ENCODE results near the gene KMT5C.
A peak's percentile ranks its signal among the peaks of the same experiment; 100 is the strongest.
"Not testable (repeated sequence)": the region's sequence is repeated elsewhere in the genome, so short reads cannot be mapped to it uniquely, and the experiment has no call there.

KMT5C gene

GRCh38 chr19:55329791-55330190, 9.9 kb upstream of the KMT5C start:
- H3K4me3 ChIP-seq (ENCODE audit: low read depth in 1 of 2, low read length in 2 of 2); H3K9me3 ChIP-seq (ENCODE audit: control insufficient read depth in 1 of 2, low read length in 2 of 2): not testable (repeated sequence)

GRCh38 chr19:55333870-55334269, 5.8 kb upstream of the KMT5C start:
- H3K27ac ChIP-seq (ENCODE audit: low read depth, low read length): peak overlapping the region; percentile 59
- H3K9me3 ChIP-seq (ENCODE audit: control insufficient read depth in 1 of 2, low read length in 2 of 2): no peaks in the 10 kb centered on the region
- H3K4me3 ChIP-seq (ENCODE audit: low read depth in 1 of 2, low read length in 2 of 2): no peak overlapping the region
- no peaks in the 10 kb centered on the region for H3K36me3 ChIP-seq (ENCODE audit: control insufficient read depth in 1 of 2, insufficient read depth in 2 of 2, low read length in 2 of 2)
- peak overlapping the region in 1 of 2 donors; percentile 43 for H3K9ac ChIP-seq (ENCODE audit: low read depth in 1 of 2, low read length in 2 of 2)
- H3K27me3 ChIP-seq (ENCODE audit: control insufficient read depth in 1 of 2, insufficient read depth in 2 of 2, low read length in 2 of 2): no peaks in the 10 kb centered on the region
- peaks cover 9 to 10% of the 10 kb centered on the region in 2 donors for H3K4me1 ChIP-seq (ENCODE audit: control insufficient read depth in 1 of 2, insufficient read depth in 2 of 2, low read length in 2 of 2)

More at GRCh38 chr19:55329791-55330190, 9.9 kb upstream of the KMT5C start:
- not testable (repeated sequence) for H3K27ac ChIP-seq (ENCODE audit: low read depth, low read length); H3K4me1 ChIP-seq (ENCODE audit: control insufficient read depth in 1 of 2, insufficient read depth in 2 of 2, low read length in 2 of 2); H3K36me3 ChIP-seq (ENCODE audit: control insufficient read depth in 1 of 2, insufficient read depth in 2 of 2, low read length in 2 of 2); H3K9ac ChIP-seq (ENCODE audit: low read depth in 1 of 2, low read length in 2 of 2); H3K27me3 ChIP-seq (ENCODE audit: control insufficient read depth in 1 of 2, insufficient read depth in 2 of 2, low read length in 2 of 2)

DNA sequence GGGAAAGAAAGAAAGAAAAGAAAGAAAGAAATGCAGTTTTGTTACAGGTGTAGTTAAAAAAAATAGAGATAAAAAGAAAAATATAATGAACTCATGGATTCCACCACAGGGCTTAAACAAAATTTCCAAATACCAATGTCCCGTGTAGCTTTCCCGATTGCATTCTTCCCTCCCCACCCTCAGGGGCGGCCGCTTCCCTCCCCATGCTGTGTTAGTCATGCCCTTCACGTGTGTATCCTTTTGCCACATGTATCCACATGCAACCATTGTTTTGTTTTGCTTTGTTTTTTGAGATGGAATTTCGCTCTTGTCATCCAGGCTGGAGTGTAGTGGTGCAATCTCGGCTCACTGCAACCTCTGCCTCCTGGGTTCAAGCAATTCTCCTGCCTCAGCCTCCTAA, 3.6 kb upstream of the KMT5C start:
- Histone ChIP-seq H3K27ac (ENCODE audit: low read depth, low read length) (no peak overlapping the region), H3K4me1 (ENCODE audit: control insufficient read depth in 1 of 2, insufficient read depth in 2 of 2, low read length in 2 of 2) (peaks cover 11 to 20% of the 10 kb centered on the region in 2 donors), H3K4me3 (ENCODE audit: low read depth in 1 of 2, low read length in 2 of 2) (no peak overlapping the region), H3K9ac (ENCODE audit: low read depth in 1 of 2, low read length in 2 of 2) (no peak overlapping the region), H3K36me3 (ENCODE audit: control insufficient read depth in 1 of 2, insufficient read depth in 2 of 2, low read length in 2 of 2) (no peaks in the 10 kb centered on the region), H3K27me3 (ENCODE audit: control insufficient read depth in 1 of 2, insufficient read depth in 2 of 2, low read length in 2 of 2) (no peaks in the 10 kb centered on the region), H3K9me3 (ENCODE audit: control insufficient read depth in 1 of 2, low read length in 2 of 2) (no peaks in the 10 kb centered on the region)

DNA sequence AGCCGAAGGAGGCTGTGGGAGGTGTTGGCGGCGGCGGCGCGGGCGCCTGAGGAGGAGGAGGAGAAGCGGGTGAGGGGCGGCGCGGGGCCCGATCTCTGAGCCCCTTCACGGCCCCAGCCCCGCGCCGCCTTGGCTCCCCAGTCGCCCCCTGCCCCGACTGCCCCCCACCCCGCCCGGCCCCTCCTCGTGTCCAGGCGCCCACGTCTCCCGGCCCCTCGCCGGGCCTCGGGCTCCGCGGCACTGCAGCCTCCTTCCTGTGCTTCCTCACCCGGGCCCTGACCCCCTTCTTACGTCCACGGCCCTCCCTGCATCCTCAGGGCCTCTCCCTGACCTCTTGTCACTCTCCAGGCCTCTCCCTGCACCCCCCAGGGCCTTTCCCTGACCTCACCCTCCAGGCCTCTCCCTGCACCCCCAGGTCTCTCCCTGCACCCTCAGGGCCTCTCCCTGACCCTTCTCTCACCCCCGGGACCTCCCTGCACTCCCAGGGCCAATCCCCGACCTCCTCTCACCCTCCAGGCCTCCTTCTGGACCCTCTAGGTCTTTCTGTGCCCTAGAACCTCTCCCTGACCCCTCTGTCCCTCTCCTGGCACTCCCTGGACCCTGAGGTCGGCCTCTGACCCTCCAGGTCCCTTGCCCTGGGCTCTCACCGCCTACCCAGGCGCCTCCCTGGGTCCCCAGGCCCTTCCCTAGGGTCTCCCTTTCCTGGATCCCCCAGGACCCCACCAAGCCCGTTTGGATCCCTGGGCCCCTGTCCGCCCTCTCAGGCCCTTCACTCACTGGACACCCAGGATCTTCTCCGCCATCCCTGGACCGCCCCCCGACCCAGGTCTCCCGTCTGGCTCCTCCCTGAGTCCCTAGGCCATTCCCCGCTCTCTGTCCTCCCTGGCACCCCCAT, 460 bp downstream of the KMT5C start:
- Histone ChIP-seq H3K9ac (ENCODE audit: low read depth in 1 of 2, low read length in 2 of 2) (peak overlapping the region; percentile 98), H3K27ac (ENCODE audit: low read depth, low read length) (peak overlapping the region; percentile 67), H3K4me3 (ENCODE audit: low read depth in 1 of 2, low read length in 2 of 2) (peak overlapping the region; percentile 80 to 84), H3K27me3 (ENCODE audit: control insufficient read depth in 1 of 2, insufficient read depth in 2 of 2, low read length in 2 of 2) (no peaks in the 10 kb centered on the region), H3K36me3 (ENCODE audit: control insufficient read depth in 1 of 2, insufficient read depth in 2 of 2, low read length in 2 of 2) (peaks cover 5 to 12% of the 10 kb centered on the region in 2 donors), H3K9me3 (ENCODE audit: control insufficient read depth in 1 of 2, low read length in 2 of 2) (no peaks in the 10 kb centered on the region), H3K4me1 (ENCODE audit: control insufficient read depth in 1 of 2, insufficient read depth in 2 of 2, low read length in 2 of 2) (peaks cover 7 to 20% of the 10 kb centered on the region in 2 donors)

- Histone ChIP-seq H3K36me3 (ENCODE audit: control insufficient read depth in 1 of 2, insufficient read depth in 2 of 2, low read length in 2 of 2) (peaks cover 5 to 12% of the 10 kb centered on the region in 2 donors), H3K4me1 (ENCODE audit: control insufficient read depth in 1 of 2, insufficient read depth in 2 of 2, low read length in 2 of 2) (peaks cover 7 to 25% of the 10 kb centered on the region in 2 donors), H3K9ac (ENCODE audit: low read depth in 1 of 2, low read length in 2 of 2) (peak overlapping the region; percentile 98), H3K27ac (ENCODE audit: low read depth, low read length) (peak overlapping the region; percentile 67), H3K27me3 (ENCODE audit: control insufficient read depth in 1 of 2, insufficient read depth in 2 of 2, low read length in 2 of 2) (no peaks in the 10 kb centered on the region), H3K4me3 (ENCODE audit: low read depth in 1 of 2, low read length in 2 of 2) (peak overlapping the region; percentile 80 to 84), H3K9me3 (ENCODE audit: control insufficient read depth in 1 of 2, low read length in 2 of 2) (no peaks in the 10 kb centered on the region)
Observed at GRCh38 chr19:55340784-55341147, 1.1 kb downstream of the KMT5C start.

GRCh38 chr19:55341171-55341588, 1.5 kb downstream of the KMT5C start:
- H3K9ac ChIP-seq (ENCODE audit: low read depth in 1 of 2, low read length in 2 of 2): peak overlapping the region in 1 of 2 donors; percentile 98

DNA sequence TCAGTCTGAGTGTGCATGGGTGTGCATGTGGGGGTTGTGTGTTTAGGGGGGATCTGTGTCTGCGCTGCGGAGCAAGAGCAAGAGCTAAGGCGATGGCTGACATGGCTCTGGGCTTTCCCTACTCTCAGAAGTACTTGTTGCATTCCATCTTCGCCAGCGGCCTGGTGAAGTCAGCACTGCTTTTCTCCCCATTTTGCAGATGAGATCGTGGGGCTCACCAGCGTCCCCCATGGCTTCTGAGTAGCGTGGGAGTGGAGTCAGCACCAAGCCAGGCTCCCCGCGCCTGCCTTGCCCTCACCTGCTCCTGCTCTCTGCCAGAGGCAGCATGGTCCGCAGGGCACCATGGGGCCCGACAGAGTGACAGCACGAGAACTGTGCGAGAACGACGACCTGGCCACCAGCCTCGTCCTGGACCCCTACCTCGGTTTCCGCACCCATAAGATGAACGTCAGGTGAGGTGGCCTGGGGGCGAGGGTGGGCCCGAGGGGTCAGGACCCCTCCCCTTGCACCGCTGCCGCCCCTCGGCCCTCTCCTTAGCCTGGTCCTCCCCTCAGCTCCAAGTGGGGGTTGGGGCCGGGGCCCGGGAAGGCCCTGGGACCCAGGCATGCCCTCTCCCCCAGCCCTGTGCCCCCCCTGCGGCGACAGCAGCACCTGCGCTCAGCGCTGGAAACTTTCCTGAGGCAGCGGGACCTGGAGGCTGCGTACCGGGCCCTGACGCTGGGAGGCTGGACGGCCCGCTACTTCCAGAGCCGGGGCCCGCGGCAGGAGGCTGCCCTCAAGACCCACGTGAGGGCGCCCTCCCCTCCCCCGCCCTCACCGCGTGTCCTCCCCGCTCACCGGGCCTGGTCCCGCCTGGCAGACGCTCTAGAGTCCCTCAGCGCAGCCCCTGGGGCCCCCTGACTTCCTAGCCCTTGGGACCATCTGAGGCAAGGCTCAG, 2.2 kb downstream of the KMT5C start:
- peaks cover 5 to 15% of the 10 kb centered on the region in 2 donors for H3K36me3 ChIP-seq (ENCODE audit: control insufficient read depth in 1 of 2, insufficient read depth in 2 of 2, low read length in 2 of 2)
- H3K27ac ChIP-seq (ENCODE audit: low read depth, low read length): no peak overlapping the region
- peak overlapping the region in 1 of 2 donors; percentile 84 for H3K4me3 ChIP-seq (ENCODE audit: low read depth in 1 of 2, low read length in 2 of 2)
- H3K9ac ChIP-seq (ENCODE audit: low read depth in 1 of 2, low read length in 2 of 2): no peak overlapping the region
- no peaks in the 10 kb centered on the region for H3K27me3 ChIP-seq (ENCODE audit: control insufficient read depth in 1 of 2, insufficient read depth in 2 of 2, low read length in 2 of 2)
- H3K4me1 ChIP-seq (ENCODE audit: control insufficient read depth in 1 of 2, insufficient read depth in 2 of 2, low read length in 2 of 2): peaks cover 7 to 28% of the 10 kb centered on the region in 2 donors
- H3K9me3 ChIP-seq (ENCODE audit: control insufficient read depth in 1 of 2, low read length in 2 of 2): no peaks in the 10 kb centered on the region

More at GRCh38 chr19:55341171-55341588, 1.5 kb downstream of the KMT5C start:
- H3K4me1 ChIP-seq (ENCODE audit: control insufficient read depth in 1 of 2, insufficient read depth in 2 of 2, low read length in 2 of 2): peaks cover 7 to 28% of the 10 kb centered on the region in 2 donors
- peak overlapping the region; percentile 80 to 84 for H3K4me3 ChIP-seq (ENCODE audit: low read depth in 1 of 2, low read length in 2 of 2)
- peaks cover 5 to 12% of the 10 kb centered on the region in 2 donors for H3K36me3 ChIP-seq (ENCODE audit: control insufficient read depth in 1 of 2, insufficient read depth in 2 of 2, low read length in 2 of 2)
- no peaks in the 10 kb centered on the region for H3K27me3 ChIP-seq (ENCODE audit: control insufficient read depth in 1 of 2, insufficient read depth in 2 of 2, low read length in 2 of 2)
- no peak overlapping the region for H3K27ac ChIP-seq (ENCODE audit: low read depth, low read length)
- H3K9me3 ChIP-seq (ENCODE audit: control insufficient read depth in 1 of 2, low read length in 2 of 2): no peaks in the 10 kb centered on the region

DNA sequence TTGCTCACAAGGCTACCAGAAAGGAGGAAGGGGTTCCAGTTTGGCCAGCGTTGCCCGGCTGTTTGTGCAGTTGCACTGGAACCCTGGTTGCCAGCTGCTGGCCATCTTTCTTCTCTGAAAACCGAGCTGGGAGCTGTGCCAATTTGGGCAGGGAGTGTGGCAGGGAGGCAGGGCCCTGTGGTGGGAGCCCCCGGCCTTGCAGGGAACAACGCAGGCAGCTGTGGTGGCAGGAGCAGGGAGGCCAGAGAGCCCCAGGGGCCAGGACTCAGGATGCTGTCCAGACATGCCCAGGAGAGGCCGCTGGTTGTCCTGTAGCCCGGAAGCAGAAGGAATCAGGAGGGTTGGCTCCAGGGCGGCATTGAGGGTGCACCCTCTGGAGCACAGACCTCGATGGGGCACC, 4.8 kb downstream of the KMT5C start:
- Histone ChIP-seq H3K4me3 (ENCODE audit: low read depth in 1 of 2, low read length in 2 of 2) (no peak overlapping the region), H3K4me1 (ENCODE audit: control insufficient read depth in 1 of 2, insufficient read depth in 2 of 2, low read length in 2 of 2) (peaks cover 0 to 20% of the 10 kb centered on the region in 2 donors), H3K36me3 (ENCODE audit: control insufficient read depth in 1 of 2, insufficient read depth in 2 of 2, low read length in 2 of 2) (peaks cover 5 to 15% of the 10 kb centered on the region in 2 donors), H3K9me3 (ENCODE audit: control insufficient read depth in 1 of 2, low read length in 2 of 2) (no peaks in the 10 kb centered on the region), H3K27ac (ENCODE audit: low read depth, low read length) (no peak overlapping the region), H3K27me3 (ENCODE audit: control insufficient read depth in 1 of 2, insufficient read depth in 2 of 2, low read length in 2 of 2) (no peaks in the 10 kb centered on the region), H3K9ac (ENCODE audit: low read depth in 1 of 2, low read length in 2 of 2) (no peak overlapping the region)

- H3K9me3 ChIP-seq (ENCODE audit: control insufficient read depth in 1 of 2, low read length in 2 of 2): no peaks in the 10 kb centered on the region
- H3K27me3 ChIP-seq (ENCODE audit: control insufficient read depth in 1 of 2, insufficient read depth in 2 of 2, low read length in 2 of 2): no peaks in the 10 kb centered on the region
- H3K36me3 ChIP-seq (ENCODE audit: control insufficient read depth in 1 of 2, insufficient read depth in 2 of 2, low read length in 2 of 2): peaks cover 5 to 15% of the 10 kb centered on the region in 2 donors
- no peak overlapping the region for H3K9ac ChIP-seq (ENCODE audit: low read depth in 1 of 2, low read length in 2 of 2)
- peaks cover 0 to 17% of the 10 kb centered on the region in 2 donors for H3K4me1 ChIP-seq (ENCODE audit: control insufficient read depth in 1 of 2, insufficient read depth in 2 of 2, low read length in 2 of 2)
- no peak overlapping the region for H3K4me3 ChIP-seq (ENCODE audit: low read depth in 1 of 2, low read length in 2 of 2)
- no peak overlapping the region for H3K27ac ChIP-seq (ENCODE audit: low read depth, low read length)
Observed at GRCh38 chr19:55345101-55345817, 5.6 kb downstream of the KMT5C start.

Data from duodenal mucosa (tissue), 2 donors.